ENCODE measurements around the gene ARID3B. TPM values are rescaled to one million over a fixed set of nuclear protein-coding genes. Genes with fewer than 3 reads are reported as not detected.

Gene ARID3B
- total RNA-seq, 2 experiments from 2014 or later, result 25.0 to 27.9 TPM

DNA sequence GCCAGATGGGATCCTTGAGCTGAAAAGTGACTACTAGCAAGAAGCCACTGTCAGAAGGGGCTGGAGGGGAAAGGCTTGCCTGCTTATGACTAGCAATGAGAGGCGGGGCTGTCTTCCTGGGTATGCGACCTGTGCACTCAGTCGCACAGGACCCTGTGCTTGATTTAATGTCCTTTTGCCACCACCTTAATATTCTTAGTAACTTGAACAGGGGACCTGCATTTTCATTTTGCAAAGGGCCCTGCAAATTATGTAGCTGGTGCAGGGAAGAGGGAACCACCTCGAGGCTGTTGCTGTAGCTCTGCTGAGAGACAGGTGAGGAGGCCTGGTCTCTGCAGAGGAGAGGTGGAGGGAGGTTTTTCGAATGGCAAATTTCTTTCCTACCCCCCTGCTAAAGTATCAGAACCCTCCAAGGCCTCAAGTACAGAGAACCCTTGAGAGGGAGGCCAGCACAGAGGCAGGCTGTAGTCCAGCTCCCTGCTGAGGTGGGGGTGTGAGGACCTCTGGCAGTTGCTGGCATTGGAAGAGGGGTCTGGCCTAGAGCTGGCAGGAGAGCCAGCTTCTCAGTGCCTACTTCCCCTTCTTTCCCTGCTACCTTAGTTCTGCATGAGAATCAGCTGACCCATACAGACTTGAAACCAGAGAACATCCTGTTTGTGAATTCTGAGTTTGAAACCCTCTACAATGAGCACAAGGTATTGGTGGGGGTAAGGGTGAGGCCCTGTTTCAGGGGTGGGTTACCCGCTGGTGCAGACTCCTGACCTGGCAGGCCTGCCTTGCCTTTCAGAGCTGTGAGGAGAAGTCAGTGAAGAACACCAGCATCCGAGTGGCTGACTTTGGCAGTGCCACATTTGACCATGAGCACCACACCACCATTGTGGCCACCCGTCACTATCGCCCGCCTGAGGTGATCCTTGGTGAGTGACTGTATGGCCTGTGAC is 86.0 kb downstream of the ARID3B start:
- Histone ChIP-seq H3K27me3 (ENCODE audit: control insufficient read depth in 1 of 2, insufficient read depth in 2 of 2, low read length in 2 of 2) (no peaks in the 10 kb centered on the region), H3K27ac (ENCODE audit: low read depth in 1 of 2, low read length in 2 of 2) (peak overlapping the region in 1 of 2 donors; percentile 7), H3K36me3 (ENCODE audit: insufficient read depth, low read length) (peaks cover 93% of the 10 kb centered on the region), H3K9me3 (ENCODE audit: control insufficient read depth in 1 of 2, insufficient read depth in 1 of 2, low read length in 2 of 2) (no peaks in the 10 kb centered on the region), H3K4me1 (ENCODE audit: insufficient read depth, low read length) (peaks cover 10% of the 10 kb centered on the region), H3K4me3 (ENCODE audit: low read length) (no peak overlapping the region)
- Mint-ChIP-seq H3K27me3 (no peaks in the 10 kb centered on the region), H3K4me3 (no peak overlapping the region), H3K9me3 (no peaks in the 10 kb centered on the region), H3K4me1 (ENCODE audit: low read depth) (no peaks in the 10 kb centered on the region), H3K36me3 (ENCODE audit: low read depth) (peaks cover 95% of the 10 kb centered on the region), H3K27ac (no peak overlapping the region)
- ATAC-seq (ENCODE audit: poor library complexity) (no peak), DNase-seq (no peak)
- TF ChIP-seq, protein P1, sequence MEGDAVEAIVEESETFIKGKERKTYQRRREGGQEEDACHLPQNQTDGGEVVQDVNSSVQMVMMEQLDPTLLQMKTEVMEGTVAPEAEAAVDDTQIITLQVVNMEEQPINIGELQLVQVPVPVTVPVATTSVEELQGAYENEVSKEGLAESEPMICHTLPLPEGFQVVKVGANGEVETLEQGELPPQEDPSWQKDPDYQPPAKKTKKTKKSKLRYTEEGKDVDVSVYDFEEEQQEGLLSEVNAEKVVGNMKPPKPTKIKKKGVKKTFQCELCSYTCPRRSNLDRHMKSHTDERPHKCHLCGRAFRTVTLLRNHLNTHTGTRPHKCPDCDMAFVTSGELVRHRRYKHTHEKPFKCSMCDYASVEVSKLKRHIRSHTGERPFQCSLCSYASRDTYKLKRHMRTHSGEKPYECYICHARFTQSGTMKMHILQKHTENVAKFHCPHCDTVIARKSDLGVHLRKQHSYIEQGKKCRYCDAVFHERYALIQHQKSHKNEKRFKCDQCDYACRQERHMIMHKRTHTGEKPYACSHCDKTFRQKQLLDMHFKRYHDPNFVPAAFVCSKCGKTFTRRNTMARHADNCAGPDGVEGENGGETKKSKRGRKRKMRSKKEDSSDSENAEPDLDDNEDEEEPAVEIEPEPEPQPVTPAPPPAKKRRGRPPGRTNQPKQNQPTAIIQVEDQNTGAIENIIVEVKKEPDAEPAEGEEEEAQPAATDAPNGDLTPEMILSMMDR (IDR thresholded peaks at IDR 0.05), result no peak
- intact Hi-C loops (cut with DNase I, micrococcal nuclease), result no loop called here
- ChIA-PET POLR2A (interaction anchor here (0.7 to 0.9 kb wide), 2 partner anchors 9 to 11 kb away, joined by 3 to 4 read pairs; partner anchors contain the start of gene CLK3), CTCF (interaction anchor here (1.5 kb wide), 1 partner anchor 144 kb away, joined by 5 read pairs; no protein-coding TSS in a partner anchor)

- no peak overlapping the region for H3K4me3 ChIP-seq (ENCODE audit: low read length)
- Mint-ChIP-seq H3K36me3 (ENCODE audit: low read depth) (peaks cover 95% of the 10 kb centered on the region), H3K9me3 (no peaks in the 10 kb centered on the region), H3K27ac (no peak overlapping the region), H3K27me3 (no peaks in the 10 kb centered on the region), H3K4me3 (no peak overlapping the region), H3K4me1 (ENCODE audit: low read depth) (no peaks in the 10 kb centered on the region)
- ChIA-PET POLR2A (interaction anchor here (0.7 kb wide), 1 partner anchor 12 kb away, joined by 4 read pairs; the partner anchor contains the start of gene CLK3), CTCF (interaction anchor here (1.5 kb wide), 1 partner anchor 143 kb away, joined by 5 read pairs; no protein-coding TSS in a partner anchor)
- ATAC-seq (ENCODE audit: poor library complexity), result no peak
- H3K27me3 ChIP-seq (ENCODE audit: control insufficient read depth in 1 of 2, insufficient read depth in 2 of 2, low read length in 2 of 2), result no peaks in the 10 kb centered on the region
- no peaks in the 10 kb centered on the region for H3K9me3 ChIP-seq (ENCODE audit: control insufficient read depth in 1 of 2, insufficient read depth in 1 of 2, low read length in 2 of 2)
- intact Hi-C loops (cut with DNase I, micrococcal nuclease), result no loop called here
- no peak overlapping the region for H3K27ac ChIP-seq (ENCODE audit: low read depth in 1 of 2, low read length in 2 of 2)
- H3K4me1 ChIP-seq (ENCODE audit: insufficient read depth, low read length), result peaks cover 12% of the 10 kb centered on the region
- H3K36me3 ChIP-seq (ENCODE audit: insufficient read depth, low read length), result peaks cover 93% of the 10 kb centered on the region
- TF ChIP-seq, protein P1 (IDR thresholded peaks at IDR 0.05), result no peak
- DNase-seq, result no peak
Measured at GRCh38 chr15:74627766-74628165, 86.7 kb downstream of the ARID3B start.

DNA sequence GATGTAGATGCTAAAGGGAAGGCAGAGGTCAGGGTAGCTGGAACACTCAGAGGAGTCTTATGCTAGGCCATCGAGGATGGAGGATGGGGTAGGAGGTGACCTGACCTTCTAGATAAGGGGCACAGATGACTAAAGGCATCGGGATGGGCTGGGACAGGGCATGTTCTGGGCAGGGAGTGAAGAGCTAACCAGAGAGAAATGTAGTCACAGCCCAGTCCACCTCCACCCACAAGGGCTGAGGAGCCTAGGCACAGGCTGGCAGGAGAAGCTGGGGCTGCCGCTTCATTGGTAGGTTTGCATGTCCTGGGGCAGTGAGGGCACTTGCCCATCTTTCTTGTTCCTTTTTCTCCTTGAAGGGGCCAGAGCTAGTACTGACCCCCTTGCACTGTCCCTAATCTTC is 87.2 kb downstream of the ARID3B start:
- intact Hi-C loops (cut with DNase I, micrococcal nuclease), result no loop called here
- no peak for ATAC-seq (ENCODE audit: poor library complexity)
- Histone ChIP-seq H3K27ac (ENCODE audit: low read depth in 1 of 2, low read length in 2 of 2) (no peak overlapping the region), H3K9me3 (ENCODE audit: control insufficient read depth in 1 of 2, insufficient read depth in 1 of 2, low read length in 2 of 2) (no peaks in the 10 kb centered on the region), H3K4me3 (ENCODE audit: low read length) (no peak overlapping the region), H3K4me1 (ENCODE audit: insufficient read depth, low read length) (peaks cover 12% of the 10 kb centered on the region), H3K36me3 (ENCODE audit: insufficient read depth, low read length) (peaks cover 93% of the 10 kb centered on the region), H3K27me3 (ENCODE audit: control insufficient read depth in 1 of 2, insufficient read depth in 2 of 2, low read length in 2 of 2) (no peaks in the 10 kb centered on the region)
- no peaks in the 10 kb centered on the region for H3K27me3 Mint-ChIP-seq
- DNase-seq, result no peak
- TF ChIP-seq, protein P1 (IDR thresholded peaks at IDR 0.05), result no peak
- POLR2A ChIA-PET, result no interaction called here
- peaks cover 95% of the 10 kb centered on the region for H3K36me3 Mint-ChIP-seq (ENCODE audit: low read depth)
- no peaks in the 10 kb centered on the region for H3K9me3 Mint-ChIP-seq
- no peak overlapping the region for H3K4me3 Mint-ChIP-seq
- CTCF ChIA-PET, result no interaction called here
- H3K27ac Mint-ChIP-seq, result no peak overlapping the region
- H3K4me1 Mint-ChIP-seq (ENCODE audit: low read depth), result no peaks in the 10 kb centered on the region
